HG02885 (cell line): ENCODE data around the gene PAM.
"Not testable (repeated sequence)": the region's sequence is repeated elsewhere in the genome, so short reads cannot be mapped to it uniquely, and the experiment has no call there.

ENCODE experiments used
- ATAC-seq: cut with Tn5 transposase; IDR thresholded peaks from one replicate; pipeline ENCODE4 v1.9.1; 2021; ENCODE audit warnings: mild to moderate bottlenecking; ENCODE audit not compliant: unreplicated experiment, poor library complexity

The PAM gene

GRCh38 chr5:102888483-102888882 lies 133.4 kb downstream of the PAM start:
- no peak for ATAC-seq

DNA sequence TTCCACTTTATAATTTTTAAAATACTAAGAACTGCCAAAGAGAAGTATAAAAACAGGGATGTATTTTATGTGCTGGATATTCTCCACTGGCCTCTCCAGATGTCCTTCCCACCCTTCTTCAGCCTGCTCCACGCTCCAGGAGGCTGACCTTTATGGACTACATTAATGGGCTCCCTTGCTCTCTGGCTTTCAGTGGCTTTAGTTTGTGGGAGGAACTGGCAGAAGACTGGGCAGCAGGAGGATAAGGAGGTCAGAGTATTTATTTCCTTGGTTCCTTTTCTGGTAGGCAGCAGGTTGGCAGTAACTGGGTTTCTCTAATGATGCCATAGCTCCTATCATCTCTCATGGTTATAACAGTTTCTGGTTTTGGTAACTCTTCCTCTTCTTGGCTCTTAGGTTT lies 133.9 kb downstream of the PAM start:
- no peak for ATAC-seq

DNA sequence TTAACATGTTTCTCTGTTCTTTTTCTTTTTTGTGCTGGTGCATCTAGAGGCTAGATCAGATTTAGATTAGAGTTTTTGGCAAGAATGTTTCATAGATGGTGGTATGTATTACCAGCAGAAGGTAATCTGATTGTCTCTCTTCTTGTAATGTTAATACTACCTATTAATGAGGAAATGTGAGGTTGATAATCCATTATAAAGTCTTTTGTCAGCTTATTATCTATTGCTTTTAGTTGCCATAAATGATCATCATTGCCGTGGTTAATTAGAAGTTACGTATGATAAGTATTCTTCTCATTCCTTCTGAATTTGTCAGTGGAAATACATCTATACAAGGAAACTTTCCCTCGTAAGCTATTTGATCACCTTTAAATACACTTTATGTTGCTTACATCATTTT lies 135.0 kb downstream of the PAM start:
- ATAC-seq, result no peak

GRCh38 chr5:102891175-102891574 lies 136.1 kb downstream of the PAM start:
- ATAC-seq, result no peak

DNA sequence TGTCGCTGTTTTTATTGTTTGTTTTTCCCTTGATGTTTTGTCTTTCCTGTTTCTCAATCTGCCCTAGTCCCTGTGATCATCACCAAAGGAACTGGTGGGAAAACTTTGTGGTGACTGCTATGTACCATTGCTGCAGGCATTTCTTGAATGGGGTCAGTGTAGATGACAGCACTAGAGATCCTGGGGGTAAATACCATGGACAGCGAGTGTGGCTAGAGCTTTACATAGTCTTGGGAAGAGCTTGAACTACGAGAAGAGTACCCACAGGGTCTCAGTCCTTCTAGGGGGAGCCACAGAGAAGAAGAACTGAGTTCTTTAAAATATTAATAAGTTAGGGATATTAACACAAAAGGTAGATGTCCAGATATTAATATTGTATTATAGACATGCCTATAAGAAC lies 138.8 kb downstream of the PAM start:
- ATAC-seq, result no peak

DNA sequence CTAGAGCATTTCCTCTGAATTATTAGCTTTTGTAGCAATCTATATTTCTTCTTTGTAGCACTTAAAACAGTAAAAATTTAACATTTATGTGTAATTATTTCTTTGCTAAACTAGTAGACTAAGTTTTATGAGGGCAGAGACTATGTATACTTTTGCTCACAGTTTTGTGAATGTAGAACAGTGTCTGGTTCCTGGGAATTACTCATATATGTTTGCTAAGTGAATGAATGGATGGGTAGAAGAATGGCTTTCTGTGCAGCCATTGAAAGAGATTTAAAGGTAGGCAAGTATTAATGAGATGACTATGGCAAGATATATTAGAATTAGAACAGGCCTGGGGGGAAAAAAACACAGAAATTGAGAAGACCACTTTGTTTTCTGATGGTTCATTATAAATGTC lies 140.1 kb downstream of the PAM start:
- ATAC-seq, result no peak

- ATAC-seq, result no peak
Measured at GRCh38 chr5:102895976-102896375, 140.9 kb downstream of the PAM start.

DNA sequence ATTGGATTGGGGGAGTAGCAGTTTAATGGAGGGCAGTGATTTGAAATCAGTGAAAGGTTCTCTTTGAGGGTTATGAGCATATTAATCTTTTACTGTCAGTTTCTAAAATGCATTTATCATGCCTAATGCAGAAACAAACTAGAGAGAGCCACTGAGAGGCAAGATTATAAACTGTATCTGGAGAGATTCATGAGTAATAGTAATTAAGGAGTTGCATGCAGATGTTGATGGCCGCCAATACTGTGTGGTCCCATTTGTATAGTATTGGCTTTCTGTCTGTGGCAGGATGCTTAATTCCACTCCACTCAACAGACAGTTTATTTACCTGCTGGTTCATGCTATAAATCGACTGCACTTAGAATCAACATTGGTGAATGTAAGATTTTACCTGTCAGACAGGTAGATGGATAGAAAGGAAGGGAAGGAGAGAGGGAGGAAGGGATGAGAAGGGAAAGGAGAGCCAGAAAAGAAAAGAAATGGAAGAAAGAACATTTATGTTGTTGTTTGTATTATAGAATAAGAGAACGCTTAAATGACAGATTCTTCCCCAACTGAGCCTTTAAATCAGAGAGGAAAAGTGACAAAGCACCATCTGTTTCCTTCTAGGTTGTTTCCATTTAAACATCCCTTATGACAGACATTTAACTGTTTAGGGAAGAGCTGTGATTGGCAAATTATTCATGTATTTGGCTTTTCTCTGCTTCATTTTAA lies 146.5 kb downstream of the PAM start:
- ATAC-seq, result no peak

DNA sequence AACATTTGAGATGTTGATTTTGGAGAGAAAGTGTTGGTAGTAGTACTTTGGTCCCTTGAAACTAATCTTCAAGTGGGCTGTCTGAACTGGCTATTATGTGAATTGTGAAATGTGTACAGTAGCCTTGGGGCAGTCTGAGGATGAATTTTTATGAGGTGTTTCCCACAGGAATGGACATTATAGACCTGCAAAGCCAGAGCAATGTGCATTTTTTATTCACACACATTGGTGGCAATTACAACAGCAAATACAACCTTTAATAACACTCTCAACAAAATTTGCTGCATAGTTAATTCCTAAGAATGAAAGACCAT lies 147.0 kb downstream of the PAM start:
- no peak for ATAC-seq

DNA sequence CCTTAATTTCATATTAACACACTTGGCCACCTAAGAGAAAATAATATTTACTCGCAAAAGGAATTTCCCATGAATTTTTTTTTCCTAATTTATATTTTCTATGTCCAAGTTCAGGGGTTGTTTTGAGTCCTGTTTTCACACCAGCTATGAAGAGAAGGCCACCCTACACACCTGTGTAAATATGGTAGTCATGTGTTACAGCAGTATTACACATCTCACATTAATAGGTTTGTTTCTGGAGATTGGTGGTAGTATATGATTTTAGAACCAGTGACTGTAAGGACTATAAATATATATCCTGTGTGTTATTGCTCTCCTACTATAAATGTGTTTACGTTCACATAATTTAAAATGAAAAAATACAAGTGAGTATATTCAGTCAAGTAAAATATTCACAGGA lies 147.5 kb downstream of the PAM start:
- ATAC-seq, result no peak

DNA sequence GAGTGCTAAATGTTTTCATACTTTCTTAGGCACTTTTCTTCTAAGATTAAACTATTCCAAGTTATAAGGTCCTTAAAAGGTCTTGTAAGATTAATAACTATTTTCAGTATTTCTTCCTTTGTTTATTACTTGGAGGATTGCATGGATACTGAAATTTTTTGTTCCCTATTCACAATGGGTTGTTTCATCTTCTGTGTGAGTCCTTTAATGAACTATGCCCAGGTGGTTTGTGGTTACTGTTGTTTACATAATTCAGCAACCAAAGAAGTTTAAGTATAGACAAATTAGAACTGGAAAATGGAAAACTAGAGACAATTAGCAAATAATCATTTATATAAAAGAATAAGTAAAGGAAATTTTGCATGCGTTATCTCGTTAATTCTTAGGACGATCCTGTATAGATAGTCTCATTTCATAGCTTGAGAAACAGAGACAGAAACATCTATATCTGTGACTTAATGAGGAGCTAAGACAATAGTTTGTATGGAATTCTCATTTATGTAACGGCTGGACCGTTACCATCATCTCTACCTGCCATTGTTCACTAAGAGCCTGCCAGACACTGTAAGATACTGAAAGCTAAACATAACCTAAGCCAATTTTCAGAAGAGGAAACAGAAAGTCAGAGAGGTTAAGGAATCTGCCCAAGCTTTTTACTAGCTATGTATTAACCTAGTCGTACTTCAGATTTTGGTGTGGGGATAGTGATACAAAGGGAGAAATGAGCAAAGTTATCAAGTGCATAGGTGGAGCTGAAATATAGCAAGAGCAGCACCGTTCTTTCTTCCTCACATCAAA lies 148.2 kb downstream of the PAM start:
- ATAC-seq, result no peak

DNA sequence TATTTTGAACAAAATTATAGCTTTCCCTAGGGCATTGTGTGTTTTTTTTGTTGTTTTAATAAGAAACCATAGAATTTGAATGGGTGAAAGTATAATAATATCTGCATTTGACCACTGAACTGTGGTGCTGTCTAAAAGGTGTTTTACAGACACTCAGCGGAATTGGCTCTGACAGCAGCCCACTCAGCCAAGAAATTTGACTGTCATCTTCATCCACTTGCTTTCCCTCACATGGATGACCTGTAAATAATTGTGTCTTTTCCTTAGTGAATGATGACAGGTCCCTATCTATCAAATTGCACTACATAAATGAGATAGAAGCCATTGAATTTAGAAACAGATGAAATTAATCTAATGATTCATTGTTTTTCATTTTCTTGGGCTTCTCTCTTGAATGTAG lies 150.0 kb downstream of the PAM start:
- no peak for ATAC-seq

GRCh38 chr5:102907099-102907498 lies 152.0 kb downstream of the PAM start:
- ATAC-seq, result not testable (repeated sequence)

- no peak for ATAC-seq
Measured at GRCh38 chr5:102910240-102911226, 155.4 kb downstream of the PAM start.

GRCh38 chr5:102911973-102912372 lies 156.9 kb downstream of the PAM start:
- no peak for ATAC-seq

DNA sequence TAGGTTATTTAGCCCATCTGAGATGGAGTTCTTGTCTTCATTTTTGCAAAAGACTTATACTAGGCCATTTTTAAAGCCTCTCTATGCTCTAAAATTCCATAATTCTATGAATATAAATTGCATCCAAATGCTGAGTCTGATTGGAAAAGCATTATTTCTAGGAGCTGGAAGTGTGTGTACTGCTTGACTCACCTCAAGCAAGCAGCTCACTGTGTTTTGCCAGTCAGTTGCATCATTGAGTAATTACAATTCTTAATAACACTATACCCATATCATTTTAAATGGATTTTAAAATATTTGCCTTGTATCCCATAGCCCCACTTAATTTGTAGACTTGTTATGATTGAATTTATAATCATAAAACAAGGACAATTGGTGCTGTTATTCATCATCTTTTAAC lies 161.0 kb downstream of the PAM start:
- ATAC-seq, result no peak

DNA sequence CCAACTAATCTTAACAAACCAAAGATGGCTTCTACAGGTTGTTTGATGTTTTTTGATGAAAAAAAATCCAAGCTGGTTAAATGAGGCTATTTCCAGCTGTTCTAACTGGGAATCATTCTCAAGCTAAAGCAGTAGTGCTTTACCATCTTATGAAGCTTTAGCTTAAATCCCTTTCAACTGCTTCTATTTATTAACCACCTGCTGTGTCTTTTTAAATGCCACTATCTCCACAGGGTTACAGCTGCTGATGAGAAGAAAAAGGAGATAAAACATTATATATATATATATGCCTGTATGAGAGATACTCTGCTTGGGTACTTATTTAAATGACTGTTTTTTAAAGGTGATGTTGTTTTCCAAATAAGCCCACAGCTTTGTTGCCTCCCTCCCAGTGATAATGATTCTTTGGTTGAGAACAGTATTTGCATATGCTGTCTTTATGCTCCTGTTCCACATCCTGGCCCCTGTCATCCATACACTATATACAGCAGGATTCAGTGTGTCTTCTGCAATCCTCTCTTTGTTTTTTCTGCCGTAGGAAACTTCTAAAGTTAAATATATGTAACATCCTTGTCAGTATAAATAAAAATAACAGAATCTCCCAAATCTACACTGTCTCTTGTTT lies 164.0 kb downstream of the PAM start:
- ATAC-seq, result no peak

DNA sequence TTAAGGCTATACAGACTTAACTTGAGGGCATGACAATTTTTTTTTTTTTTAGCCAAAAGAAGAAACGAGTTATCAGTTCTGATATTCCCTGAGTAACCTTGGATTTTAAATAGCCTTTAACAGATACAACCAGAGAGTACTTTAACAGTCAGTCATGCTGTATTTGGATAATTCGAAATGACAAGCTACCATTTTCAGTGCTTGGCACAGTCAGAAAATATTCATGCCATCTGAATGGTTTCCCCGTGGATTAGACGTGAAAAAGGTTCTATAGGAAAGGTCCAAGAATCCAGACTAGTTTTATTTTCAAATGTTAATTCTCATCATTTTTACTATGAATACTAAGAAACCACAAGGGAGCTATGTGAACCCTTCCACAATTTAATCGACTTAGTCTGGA lies 165.7 kb downstream of the PAM start:
- no peak for ATAC-seq

GRCh38 chr5:102921341-102922044 lies 166.4 kb downstream of the PAM start:
- no peak for ATAC-seq
